Fibroblast of the aortic adventitia (primary cell): Measurements from ENCODE around the gene IGF1. TPM values are rescaled to one million over a fixed set of nuclear protein-coding genes. Genes with fewer than 3 reads are reported as not detected.

Source experiments
- DNase-seq: peaks from one replicate; pipeline ENCODE4 v3.0.0-alpha.2; 2010; ENCODE audit warnings: low read depth
- H3K4me3 ChIP-seq: 2 replicates; pipeline ENCODE4 v1.5.1; 2011; ENCODE audit warnings: low read depth, mild to moderate bottlenecking, control low read depth, low read length, moderate library complexity
- total RNA-seq: library from RNA; depleted of rRNA; stranded (reverse); fragments of >200 nt; gene quantifications from 2 replicates; pipeline ENCODE4 v1.2.3, GENCODE V29; 2012; ENCODE audit warnings: low replicate concordance
- TF ChIP-seq, protein P1 (sequence below): IDR thresholded peaks from 2 replicates; pipeline ENCODE4 v1.5.1; 2011; ENCODE audit warnings: mild to moderate bottlenecking, low read length, control low read depth, inconsistent platforms; ENCODE audit not compliant: insufficient read depth

The IGF1 gene
- 0.63 and 6.1 TPM in 2 replicates for total RNA-seq

DNA sequence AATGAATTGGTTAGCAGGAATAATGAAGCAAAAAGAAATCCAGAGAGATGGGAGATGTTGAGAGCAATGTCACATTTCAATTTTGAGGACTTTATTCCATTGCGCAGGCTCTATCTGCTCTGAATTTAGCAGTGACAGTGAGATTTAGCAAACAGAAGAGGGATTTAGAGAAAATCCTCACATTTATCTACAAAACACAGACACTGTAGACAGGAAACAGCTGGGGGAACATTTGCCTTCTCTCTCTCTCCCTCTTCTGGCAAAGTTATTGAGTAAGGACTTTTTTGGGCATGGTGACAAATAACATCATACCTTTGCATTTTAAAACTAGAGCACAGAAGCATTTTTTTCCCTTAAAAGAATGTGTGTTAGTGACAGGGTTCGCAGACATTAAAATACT lies at the start of gene IGF1:
Gene IGF1 (minus strand): TSS at position 158 of the 400 bp plus-strand sequence. CDS start 182 bp downstream, outside the sequence.
- no peak within 1 kb of the TSS for H3K4me3 ChIP-seq
- peak; percentile 70 for DNase-seq
- TF ChIP-seq, protein P1, sequence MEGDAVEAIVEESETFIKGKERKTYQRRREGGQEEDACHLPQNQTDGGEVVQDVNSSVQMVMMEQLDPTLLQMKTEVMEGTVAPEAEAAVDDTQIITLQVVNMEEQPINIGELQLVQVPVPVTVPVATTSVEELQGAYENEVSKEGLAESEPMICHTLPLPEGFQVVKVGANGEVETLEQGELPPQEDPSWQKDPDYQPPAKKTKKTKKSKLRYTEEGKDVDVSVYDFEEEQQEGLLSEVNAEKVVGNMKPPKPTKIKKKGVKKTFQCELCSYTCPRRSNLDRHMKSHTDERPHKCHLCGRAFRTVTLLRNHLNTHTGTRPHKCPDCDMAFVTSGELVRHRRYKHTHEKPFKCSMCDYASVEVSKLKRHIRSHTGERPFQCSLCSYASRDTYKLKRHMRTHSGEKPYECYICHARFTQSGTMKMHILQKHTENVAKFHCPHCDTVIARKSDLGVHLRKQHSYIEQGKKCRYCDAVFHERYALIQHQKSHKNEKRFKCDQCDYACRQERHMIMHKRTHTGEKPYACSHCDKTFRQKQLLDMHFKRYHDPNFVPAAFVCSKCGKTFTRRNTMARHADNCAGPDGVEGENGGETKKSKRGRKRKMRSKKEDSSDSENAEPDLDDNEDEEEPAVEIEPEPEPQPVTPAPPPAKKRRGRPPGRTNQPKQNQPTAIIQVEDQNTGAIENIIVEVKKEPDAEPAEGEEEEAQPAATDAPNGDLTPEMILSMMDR = peak; percentile 10

DNA sequence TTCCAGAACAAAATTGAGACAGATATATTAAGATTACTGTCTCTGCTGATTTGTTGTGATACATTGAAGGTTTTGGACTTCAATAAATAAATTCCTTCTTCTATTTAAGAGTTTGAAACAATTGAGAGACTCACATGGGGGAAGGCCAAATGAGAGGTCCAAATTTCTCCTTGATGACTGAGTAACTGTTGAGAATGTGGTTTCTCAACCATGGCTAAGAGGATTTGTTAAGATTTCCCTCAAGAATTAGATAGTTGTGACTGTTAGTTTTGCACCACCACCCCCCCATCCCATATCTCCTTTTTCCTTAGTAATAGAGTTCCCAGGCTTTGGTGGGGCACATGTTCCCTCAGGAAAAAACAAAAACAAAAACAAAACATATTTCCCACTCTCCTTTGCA lies 47.7 kb upstream of the IGF1 start:
- DNase-seq = peak; percentile 26
- H3K4me3 ChIP-seq = no peak overlapping the region
- TF ChIP-seq, protein P1 = no peak

DNA sequence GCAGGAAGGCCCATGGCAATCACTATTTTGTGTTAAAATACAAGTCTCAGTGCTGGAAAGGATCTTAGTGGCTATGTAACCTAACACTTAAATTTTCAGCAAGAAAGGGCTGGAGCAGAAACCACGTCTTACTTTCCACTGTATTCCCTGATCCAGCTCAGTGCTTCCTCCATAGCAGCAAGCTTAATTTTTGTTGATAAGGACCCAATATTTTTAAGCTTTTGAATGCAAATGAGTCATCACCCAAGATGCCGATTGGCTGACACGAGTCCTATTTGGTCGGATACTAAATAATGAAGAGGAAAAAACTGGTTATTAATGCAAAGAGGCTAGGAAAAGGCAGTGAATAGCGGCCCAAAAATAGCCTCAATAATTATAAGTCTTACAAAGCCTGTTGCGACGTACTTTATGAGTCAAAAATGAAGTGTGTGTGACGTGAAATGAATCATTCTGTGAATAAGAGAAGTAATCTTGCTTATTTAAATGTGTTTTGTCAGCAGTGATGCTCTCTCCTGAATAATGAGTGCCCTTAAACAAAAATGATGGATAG lies 46.9 kb upstream of the IGF1 start:
- DNase-seq = peak; percentile 50
- TF ChIP-seq, protein P1 = no peak
- H3K4me3 ChIP-seq = no peak overlapping the region

DNA sequence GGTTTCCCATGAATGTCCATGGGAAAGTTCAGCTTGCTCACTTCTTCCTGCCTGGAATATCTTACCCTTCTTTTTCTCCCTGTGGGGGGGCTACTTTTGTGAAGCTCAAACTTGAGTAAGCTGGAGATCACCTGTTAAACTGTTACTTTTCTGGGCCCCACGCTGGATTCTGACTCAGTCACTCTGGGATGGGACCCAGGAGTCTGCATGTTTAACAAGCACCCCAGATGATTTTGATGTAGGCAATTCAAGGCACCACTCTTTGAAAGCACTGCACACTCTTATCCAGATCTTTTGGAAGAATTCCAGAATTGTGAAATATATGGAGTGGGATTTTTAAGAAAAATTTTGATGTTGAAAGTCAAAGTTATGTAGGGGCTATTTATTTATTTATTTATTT lies 46.3 kb upstream of the IGF1 start:
- TF ChIP-seq, protein P1 = no peak
- DNase-seq = peak; percentile 47
- no peak overlapping the region for H3K4me3 ChIP-seq

DNA sequence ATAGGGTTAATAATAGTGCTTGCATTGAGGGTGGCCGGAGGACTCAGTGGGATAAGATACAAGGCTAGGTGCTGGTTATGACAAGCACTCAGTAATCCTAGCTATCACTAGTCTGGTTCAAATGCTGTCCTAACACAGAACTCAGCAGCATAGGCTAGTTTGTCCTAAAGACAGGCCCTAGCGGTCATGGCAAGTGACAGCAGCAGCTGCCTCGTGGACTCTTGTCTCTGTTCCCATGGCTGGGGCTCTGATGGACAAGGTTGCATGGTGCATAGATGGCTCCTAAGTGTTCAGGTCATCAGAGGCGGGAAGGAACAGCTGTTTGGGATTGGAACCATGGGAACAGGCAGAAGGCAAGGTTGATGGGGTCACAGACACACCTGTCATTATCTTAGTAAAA lies 42.4 kb upstream of the IGF1 start:
- TF ChIP-seq, protein P1 = no peak
- no peak for DNase-seq
- no peak overlapping the region for H3K4me3 ChIP-seq

DNA sequence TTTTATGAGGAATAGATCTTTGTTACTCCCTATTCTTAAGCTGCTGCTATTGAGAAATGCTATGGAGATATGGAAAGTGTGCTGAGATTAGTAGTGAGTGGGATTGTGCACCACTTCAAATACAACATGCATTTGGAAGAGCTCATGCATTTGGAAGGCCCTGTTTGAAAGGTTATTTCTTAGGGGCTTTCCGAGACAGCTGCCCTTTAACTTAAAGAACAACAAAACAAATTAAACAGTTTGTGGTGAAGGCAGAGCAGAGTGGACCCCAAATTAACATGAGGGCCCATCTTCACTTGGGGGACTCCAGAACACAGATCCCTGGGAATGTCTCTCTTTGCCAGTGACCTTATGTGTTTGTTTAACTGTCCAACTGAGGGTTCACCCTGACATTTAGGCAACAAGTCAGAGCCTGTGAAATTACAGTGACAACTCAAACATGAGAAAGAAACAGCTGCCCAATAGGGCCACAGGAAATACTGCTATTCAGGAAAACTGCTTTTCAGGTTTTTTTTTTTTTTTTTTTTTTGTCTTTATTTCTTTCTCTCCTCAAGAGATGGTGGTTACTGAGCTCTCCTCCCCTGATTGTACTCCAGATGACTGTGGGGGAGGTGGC lies 41.4 kb upstream of the IGF1 start:
- no peak for DNase-seq
- no peak overlapping the region for H3K4me3 ChIP-seq
- TF ChIP-seq, protein P1 = no peak
